Measurements from ENCODE around the gene SYTL3.

DNA sequence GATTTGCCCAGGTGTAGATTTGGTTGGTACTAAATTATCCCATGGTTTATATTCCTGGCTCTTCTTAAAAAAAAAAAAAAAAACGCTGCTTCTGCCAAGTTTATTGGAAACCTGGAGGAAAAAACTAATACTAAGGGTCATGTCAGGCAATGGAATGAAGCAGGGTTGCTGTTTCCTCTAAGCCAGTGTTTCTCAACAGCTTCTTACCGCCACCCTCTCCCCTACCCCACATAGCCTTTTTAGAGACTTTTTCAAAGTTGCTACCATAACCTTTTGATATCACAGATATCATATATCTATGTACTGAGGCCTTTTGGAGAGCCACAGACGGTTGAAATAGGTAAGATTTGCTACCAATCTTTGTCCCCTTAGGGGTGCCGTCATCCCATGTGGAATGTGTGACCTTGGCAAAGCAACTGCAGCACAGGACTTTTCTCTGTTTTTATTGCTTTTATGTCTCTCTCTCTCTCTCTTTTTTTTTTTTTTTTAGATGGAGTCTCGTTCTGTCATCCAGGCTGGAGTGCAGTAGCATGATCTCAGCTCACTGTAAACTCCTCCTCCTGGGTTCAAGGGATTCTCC, 35.0 kb downstream of the SYTL3 start:
- TF ChIP-seq, protein P1, sequence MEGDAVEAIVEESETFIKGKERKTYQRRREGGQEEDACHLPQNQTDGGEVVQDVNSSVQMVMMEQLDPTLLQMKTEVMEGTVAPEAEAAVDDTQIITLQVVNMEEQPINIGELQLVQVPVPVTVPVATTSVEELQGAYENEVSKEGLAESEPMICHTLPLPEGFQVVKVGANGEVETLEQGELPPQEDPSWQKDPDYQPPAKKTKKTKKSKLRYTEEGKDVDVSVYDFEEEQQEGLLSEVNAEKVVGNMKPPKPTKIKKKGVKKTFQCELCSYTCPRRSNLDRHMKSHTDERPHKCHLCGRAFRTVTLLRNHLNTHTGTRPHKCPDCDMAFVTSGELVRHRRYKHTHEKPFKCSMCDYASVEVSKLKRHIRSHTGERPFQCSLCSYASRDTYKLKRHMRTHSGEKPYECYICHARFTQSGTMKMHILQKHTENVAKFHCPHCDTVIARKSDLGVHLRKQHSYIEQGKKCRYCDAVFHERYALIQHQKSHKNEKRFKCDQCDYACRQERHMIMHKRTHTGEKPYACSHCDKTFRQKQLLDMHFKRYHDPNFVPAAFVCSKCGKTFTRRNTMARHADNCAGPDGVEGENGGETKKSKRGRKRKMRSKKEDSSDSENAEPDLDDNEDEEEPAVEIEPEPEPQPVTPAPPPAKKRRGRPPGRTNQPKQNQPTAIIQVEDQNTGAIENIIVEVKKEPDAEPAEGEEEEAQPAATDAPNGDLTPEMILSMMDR (conservative IDR thresholded peaks at IDR 0.05), result no peak
- TF ChIP-seq EZH2 (IDR thresholded peaks at IDR 0.05; ENCODE audit: low read depth), result no peak
